GM19025 (cell line): ENCODE results near the gene HAGHL.
"Not testable (repeated sequence)": the region's sequence is repeated elsewhere in the genome, so short reads cannot be mapped to it uniquely, and the experiment has no call there.

Experiments used
- ATAC-seq: cut with Tn5 transposase; IDR thresholded peaks from one replicate; pipeline ENCODE4 v1.9.1; 2021; ENCODE audit warnings: mild to moderate bottlenecking, low read depth, moderate library complexity; ENCODE audit not compliant: unreplicated experiment

The HAGHL gene

DNA sequence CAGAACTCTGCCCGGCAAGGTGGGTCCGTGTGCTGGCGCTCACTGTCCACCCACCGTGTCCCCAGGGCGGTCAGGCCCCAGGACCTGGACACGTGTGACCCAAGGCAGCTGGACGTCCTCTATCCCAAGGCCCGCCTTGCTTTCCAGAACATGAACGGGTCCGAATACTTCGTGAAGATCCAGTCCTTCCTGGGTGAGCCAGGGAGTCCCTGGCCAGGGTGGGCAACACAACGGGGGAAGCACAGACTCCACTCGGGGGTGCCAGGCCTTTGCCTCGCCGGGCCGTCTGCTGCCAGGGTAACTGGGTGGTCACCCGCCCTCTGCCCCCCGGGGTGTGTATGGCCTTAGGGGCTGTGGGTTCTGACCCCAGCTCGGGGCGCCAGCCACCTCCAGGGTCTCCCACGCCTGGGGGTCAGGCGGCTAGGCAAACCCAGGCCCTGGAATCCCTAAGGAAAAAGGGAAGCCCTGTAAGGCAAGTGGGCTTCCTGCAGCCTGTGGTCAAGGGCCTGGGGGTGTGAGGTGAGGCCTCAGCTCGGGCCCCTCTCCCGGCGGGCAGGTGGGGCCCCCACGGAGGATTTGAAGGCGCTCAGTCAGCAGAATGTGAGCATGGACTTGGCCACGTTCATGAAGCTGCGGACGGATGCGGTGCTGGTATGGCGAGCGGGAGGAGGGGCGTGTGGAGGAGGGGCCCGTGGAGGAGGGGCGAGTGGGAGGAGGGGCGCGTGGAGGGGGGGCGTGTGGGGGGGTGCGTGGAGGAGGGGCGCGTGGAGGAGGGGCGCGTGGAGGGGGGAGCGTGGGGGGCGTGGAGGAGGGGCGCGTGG lies 40.1 kb downstream of the HAGHL start:
- ATAC-seq = no peak

DNA sequence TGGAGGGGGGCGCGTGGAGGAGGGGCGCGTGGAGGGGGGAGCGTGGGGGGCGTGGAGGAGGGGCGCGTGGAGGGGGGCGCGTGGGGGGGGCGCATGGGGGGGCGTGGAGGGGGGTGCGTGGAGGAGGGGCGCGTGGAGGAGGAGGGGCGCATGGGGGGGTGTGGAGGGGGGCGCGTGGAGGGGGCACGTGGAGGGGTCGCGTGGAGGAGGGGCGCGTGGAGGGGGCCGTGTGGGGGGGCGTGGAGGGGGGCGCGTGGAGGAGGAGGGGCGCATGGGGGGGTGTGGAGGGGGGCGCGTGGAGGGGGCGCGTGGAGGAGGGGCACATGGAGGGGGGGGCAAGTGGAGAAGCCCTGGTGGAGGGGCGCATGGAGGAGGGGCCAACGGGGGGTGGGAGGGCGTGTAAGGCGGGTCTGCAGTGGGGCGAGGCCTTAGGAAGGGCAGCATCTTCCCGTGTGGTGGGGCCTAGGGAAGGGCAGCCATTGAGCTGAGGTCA lies 40.9 kb downstream of the HAGHL start:
- no peak for ATAC-seq

DNA sequence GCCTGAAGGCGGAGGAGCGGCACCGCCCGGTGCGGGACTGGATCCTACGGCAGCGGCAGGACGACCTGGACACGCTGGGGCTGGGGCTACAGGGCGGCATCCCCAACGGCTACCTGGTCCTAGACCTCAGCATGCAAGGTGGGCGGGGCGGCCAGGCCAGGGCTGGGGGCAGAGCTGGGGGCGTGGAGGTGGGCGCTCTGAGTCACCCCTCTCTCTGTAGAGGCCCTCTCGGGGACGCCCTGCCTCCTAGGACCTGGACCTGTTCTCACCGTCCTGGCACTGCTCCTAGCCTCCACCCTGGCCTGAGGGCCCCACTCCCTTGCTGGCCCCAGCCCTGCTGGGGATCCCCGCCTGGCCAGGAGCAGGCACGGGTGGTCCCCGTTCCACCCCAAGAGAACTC lies 41.5 kb downstream of the HAGHL start:
- ATAC-seq = no peak

DNA sequence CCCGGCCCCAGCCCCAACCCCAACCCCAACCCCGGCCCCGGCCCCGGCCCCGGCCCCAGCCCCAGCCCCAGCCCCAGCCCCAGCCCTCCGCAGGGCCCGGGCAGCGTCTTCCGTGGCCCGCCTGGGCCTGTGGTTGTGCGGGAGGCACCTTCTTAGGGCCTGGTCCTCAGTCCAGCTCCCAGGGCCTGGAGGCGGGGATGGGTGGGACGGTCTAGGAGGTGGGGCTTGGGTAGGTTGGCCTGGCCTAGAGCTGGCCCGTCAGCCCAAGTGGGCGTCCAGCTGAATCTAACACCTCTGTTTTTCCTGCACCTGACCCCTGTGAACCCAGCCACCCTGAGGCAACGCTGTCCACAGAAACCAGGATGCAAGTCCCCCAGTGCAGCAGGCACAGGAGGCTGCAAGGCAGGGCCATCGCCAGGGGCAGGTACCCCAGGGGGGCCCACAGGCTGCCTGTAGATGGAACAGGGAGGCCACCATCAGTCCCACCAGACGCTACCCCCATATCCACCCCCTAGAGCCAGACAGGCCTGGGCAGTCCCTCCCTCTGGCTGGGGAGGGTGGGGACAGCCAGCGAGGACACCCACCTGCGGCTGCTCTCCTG lies 42.4 kb downstream of the HAGHL start:
- no peak for ATAC-seq

DNA sequence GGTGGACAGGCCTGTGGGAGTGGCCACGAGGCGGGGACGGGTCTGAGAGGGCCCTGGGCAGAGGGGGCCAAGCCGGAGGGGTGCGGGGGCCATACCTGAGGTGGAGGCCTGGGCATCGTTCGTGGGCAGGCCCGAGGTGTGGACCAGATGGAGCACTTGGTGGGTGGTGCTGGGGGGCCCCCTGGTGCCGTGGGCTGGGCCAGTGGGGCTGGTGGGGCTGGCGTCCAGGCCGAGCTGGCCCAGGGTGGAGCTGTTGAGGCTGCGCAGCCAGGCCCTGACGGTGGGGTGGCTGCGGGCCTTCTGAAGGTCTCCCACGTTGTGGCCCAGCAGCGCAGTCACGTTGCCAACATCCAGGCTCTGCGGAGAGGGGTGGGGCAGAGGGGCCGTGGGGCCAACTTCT lies 43.0 kb downstream of the HAGHL start:
- ATAC-seq = no peak

DNA sequence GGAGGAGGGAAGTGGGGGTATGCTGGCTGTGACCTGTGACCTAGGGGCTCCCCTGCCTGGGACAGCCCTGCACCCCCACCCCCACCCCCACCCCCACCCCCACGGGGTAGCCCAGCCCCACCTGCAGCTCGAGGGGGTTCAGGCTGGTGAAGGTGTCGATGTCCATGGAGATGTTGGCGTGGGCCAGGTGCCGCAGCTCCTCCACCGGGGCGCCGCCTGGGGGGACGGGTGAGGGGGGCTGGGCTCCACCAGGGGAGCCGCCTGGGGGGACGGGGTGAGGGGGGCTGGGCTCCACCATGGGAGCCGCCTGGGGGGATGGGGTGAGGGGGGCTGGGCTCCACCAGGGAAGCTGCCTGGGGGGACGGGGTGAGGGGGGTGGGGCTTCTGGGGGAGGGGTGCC lies 43.5 kb downstream of the HAGHL start:
- ATAC-seq = no peak

DNA sequence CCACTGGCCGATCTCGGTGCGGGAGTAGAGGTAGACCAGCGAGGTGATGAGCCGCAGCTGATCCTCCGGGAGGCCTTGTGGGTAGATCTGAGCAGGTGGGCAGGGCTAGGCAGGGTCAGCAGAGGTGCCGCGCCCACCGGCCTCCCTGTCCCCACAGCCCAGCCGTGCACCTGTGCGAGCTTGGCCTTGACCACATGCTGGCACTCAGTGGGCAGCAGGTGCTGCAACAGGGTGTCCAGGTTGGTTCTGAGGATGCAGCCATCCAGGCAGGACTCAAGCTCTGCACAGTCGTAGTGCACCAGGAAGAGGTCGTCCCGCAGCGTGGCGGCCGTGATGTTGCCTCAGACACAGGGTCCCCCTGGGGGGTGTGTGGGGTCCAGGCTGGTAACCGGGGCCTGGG lies 46.1 kb downstream of the HAGHL start:
- no peak for ATAC-seq

DNA sequence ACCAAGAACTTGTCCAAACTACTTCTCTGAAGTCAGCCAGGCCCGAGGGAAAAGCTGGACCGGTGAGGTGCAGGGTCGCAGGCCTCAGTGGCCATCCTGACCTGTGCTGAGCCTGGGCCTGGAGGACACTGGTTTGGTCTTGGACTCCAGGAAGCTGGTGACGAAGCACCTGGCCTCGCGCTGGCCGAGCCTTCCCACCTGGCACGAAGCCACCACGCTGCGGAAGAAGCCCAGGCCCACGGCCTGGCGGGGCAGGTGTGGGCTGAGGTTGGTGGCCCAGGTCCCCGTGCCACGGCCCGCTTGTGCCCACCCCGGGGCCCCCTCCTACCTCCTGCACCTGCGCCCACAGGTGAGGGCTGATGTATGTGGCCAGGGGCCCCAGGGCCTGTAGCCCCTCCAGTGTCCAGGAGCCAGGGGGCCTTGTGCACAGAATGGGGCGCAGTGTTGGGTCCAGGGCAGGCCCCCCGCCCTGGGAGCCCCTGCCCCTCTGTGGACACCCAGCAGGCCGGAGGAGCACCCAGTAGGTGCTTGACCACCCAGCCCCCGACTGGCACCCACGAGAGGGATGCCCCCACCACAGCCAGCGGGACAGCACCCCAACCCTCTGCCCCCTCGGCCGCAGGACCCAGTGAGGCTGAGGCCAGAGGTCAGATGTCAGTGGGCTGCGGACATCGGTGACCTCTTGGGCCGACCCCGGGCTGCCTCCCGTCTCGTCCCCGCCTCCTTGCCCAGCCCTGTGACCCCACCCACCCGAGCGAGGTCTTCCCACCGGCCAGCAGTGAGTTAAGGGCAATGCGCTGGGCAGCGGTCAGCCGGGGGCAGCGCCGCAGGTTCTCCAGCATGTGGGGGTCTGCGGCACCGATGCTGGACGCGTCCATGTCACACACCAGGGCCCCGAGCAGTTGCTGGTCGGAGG lies 47.4 kb downstream of the HAGHL start:
- no peak for ATAC-seq

DNA sequence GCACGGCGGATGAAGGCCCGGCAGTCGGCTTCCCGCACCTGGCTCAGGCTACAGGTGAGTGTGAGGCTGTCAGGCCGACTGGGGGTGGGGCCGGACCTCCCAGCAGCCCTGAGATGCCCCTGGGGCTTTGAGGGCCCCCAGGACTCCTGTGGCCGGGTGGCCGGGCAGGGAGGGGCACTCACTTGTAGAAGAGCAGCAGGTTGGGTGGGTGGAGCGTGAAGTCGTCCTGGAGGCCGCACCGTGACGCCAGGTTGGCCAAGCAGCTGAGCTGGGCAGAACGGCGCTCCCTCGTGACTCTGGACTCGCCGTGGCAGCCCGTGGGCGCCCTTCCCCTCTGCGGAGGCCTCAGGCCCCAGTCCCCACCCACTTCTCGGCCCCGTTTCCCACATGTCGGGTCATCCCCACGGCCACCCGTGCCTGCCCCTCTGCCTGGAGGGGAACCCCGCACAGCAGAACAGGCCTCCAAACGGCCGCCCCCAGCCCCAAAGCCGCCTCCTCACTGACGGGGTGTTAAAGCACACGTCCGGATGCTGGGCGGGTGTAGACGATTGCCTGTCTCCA lies 48.4 kb downstream of the HAGHL start:
- no peak for ATAC-seq

DNA sequence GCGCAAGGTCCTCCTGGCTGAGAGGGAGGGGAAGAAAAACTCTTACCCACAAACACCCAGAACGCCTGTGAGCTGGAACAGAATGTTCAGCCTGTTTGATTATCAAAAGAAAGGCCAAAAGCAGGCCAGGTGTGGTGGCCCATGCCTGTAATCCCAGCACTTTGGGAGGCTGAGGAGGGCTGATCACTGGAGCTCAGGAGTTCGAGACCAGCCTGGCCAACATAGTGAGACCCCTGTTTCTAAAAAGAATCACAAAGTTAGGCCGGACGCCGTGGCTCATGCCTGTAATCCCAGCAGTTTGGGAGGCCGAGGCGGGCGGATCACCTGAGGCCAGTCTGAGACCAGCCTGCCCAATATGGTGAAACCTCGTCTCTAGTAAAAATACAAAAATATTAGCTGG lies 49.4 kb downstream of the HAGHL start:
- not testable (repeated sequence) for ATAC-seq

DNA sequence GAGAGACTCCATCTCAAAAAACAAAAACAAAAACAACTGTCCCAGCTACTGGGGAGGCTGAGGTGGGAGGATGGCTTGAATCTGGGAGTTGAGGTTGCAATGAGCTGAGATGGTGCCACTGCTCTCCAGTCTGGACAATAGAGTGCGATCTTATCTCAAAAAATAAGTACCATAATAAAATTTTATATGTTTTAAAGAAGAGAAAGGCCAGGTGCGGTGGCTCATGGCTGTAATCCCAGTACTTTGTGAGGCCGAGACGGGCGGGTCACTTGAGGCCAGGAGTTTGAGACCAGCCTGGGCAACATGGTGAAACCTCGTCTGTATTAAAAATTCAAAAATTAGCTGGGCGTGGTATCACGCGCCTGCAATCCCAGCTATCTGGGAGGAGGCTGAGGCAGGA lies 49.9 kb downstream of the HAGHL start:
- no peak for ATAC-seq

DNA sequence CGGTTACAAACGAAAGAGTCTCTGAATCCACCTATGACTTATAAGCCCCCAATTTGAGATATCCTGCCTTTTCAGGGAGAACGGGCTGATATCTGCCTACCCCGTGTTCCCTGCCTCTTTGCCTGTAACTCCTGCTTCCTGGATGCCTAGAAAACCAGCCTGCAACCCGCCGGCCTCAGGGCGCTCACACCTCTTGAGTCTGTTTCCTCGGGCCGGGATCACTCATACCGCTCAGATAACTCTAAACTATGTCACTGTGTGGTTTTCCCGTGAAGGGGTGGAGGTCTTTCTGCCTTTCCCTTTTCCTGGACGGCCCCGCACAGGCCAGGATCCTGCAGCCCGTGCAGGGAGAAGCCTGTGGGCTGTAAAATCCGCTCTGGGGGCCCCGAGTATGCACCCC lies 50.9 kb downstream of the HAGHL start:
- no peak for ATAC-seq

DNA sequence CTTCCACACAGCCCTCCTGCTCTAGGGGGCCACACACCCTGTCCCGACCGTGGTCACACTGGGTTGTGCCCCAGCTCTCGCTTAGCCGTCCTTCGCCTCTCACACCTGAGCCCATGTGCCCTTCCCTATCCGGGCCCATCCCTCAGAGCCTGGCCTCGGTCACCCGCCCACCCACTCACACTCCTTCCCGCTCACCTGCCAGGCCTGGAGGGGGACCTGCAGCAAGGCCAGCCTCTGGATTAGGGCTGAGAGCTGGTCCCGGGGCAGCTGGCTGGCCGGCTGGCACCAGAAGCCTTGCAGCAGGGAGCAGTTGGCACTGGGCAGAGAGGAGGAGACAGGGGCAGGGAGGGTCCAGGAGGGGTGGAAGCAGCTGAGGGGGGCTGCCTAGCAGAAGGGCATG lies 51.5 kb downstream of the HAGHL start:
- no peak for ATAC-seq

DNA sequence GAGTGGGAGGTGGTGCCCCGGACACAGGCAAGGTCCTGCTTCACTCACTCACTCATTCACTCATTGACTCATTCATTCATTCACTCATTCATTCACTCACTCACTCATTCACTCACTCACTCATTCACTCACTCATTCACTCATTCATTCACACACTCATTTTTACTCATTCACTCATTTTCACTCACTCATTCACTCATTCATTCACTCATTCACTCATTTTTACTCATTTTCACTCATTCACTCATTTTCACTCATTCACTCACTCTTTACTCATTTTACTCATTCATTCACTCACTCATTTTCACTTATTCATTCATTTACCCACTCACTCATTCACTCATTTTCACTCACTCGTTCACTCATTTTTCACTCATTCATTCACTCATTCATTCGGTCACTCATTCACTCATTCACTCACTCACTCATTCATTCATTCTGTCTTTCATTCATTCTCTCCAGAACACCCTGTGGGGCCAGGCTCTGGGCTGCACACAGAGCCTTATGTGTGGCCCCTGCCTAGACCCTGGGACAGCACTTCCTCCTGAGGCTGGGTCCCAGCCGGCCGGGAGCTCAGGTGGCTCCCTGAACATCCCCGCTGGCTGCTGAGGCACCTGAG lies 52.1 kb downstream of the HAGHL start:
- ATAC-seq = no peak
